ENCODE measurements around the gene PSMF1. TPM values are rescaled to one million over a fixed set of nuclear protein-coding genes. Genes with fewer than 3 reads are reported as not detected.
"Not testable (repeated sequence)": the region's sequence is repeated elsewhere in the genome, so short reads cannot be mapped to it uniquely, and the experiment has no call there.

PSMF1 gene
- total RNA-seq, 3 donors from 2014 or later = 224 to 272 (median 230) TPM

DNA sequence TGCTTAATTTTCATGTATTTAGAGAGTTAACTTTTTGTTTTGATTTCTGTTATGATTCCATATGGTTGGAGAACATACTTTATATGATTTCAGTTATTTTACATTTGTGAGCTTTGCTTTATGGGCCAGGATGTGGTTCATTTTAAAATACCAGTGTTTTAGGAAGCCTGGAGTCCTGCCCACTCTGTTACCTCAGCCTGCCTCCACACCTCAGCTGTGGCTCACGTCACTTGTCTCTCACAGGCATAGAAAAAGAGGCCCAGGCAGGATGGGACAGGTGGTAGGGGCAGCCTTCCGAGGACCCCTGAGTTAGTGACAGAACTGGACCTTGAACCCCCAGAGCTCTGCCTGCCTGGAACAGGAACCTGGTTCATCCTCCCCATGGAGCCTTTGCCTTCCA is 16.0 kb downstream of the PSMF1 start:
- no peak for ATAC-seq

GRCh38 chr20:1134836-1135235 is 16.4 kb downstream of the PSMF1 start:
- ATAC-seq (no peak), DNase-seq (no peak)
- Mint-ChIP-seq H3K36me3 (ENCODE audit: insufficient read depth) (peaks cover 64% of the 10 kb centered on the region), H3K4me3 (no peak overlapping the region), H3K4me1 (ENCODE audit: low read depth) (peaks cover 33% of the 10 kb centered on the region), H3K9me3 (no peaks in the 10 kb centered on the region), H3K27me3 (ENCODE audit: low read depth) (no peaks in the 10 kb centered on the region)

More for the DNA sequence above, 16.0 kb downstream of the PSMF1 start:
- no peak overlapping the region for H3K4me3 Mint-ChIP-seq
- H3K36me3 Mint-ChIP-seq (ENCODE audit: insufficient read depth) = peaks cover 66% of the 10 kb centered on the region
- no peak for DNase-seq
- no peaks in the 10 kb centered on the region for H3K27me3 Mint-ChIP-seq (ENCODE audit: low read depth)
- H3K9me3 Mint-ChIP-seq = no peaks in the 10 kb centered on the region
- H3K4me1 Mint-ChIP-seq (ENCODE audit: low read depth) = peaks cover 33% of the 10 kb centered on the region

GRCh38 chr20:1137236-1137635 is 18.8 kb downstream of the PSMF1 start:
- H3K9me3 Mint-ChIP-seq = no peaks in the 10 kb centered on the region
- no peak for ATAC-seq

GRCh38 chr20:1144401-1145172 is 26.2 kb downstream of the PSMF1 start:
- H3K4me1 Mint-ChIP-seq (ENCODE audit: low read depth) = peaks cover 2% of the 10 kb centered on the region
- no peak for ATAC-seq
- H3K4me3 Mint-ChIP-seq = no peak overlapping the region
- no peak for DNase-seq
- no peaks in the 10 kb centered on the region for H3K27me3 Mint-ChIP-seq (ENCODE audit: low read depth)
- H3K9me3 Mint-ChIP-seq = no peaks in the 10 kb centered on the region
- H3K36me3 Mint-ChIP-seq (ENCODE audit: insufficient read depth) = peaks cover 59% of the 10 kb centered on the region

More at GRCh38 chr20:1137236-1137635, 18.8 kb downstream of the PSMF1 start:
- Mint-ChIP-seq H3K4me1 (ENCODE audit: low read depth) (peaks cover 14% of the 10 kb centered on the region), H3K27me3 (ENCODE audit: low read depth) (no peaks in the 10 kb centered on the region), H3K36me3 (ENCODE audit: insufficient read depth) (peaks cover 58% of the 10 kb centered on the region), H3K4me3 (no peak overlapping the region)
- DNase-seq = no peak

GRCh38 chr20:1146957-1147356 is 28.6 kb downstream of the PSMF1 start:
- DNase-seq (no peak), ATAC-seq (no peak)
- Mint-ChIP-seq H3K36me3 (ENCODE audit: insufficient read depth) (peaks cover 54% of the 10 kb centered on the region), H3K27me3 (ENCODE audit: low read depth) (no peaks in the 10 kb centered on the region), H3K4me1 (ENCODE audit: low read depth) (peaks cover 5% of the 10 kb centered on the region), H3K9me3 (no peaks in the 10 kb centered on the region), H3K4me3 (no peak overlapping the region)

DNA sequence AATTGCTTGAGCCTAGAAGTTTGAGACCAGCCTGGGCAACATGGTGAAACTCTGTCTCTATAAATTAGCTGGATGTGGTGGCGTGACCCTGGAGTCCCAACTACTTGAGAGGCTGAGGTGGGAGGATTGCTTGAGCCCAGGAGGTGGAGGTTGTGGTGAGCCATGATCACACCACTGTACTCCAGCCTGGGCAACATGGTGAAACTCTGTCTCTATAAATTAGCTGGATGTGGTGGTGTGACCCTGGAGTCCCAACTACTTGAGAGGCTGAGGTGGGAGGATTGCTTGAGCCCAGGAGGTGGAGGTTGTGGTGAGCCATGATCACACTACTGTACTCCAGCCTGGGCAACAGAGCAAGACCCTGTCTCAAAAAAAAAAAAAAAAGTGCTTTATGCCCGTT is 31.4 kb downstream of the PSMF1 start:
- H3K4me1 Mint-ChIP-seq (ENCODE audit: low read depth); H3K27me3 Mint-ChIP-seq (ENCODE audit: low read depth); H3K4me3 Mint-ChIP-seq; DNase-seq; H3K9me3 Mint-ChIP-seq: not testable (repeated sequence)
- peak in 1 of 2 donors; percentile 52 for ATAC-seq
- peaks cover 65% of the 10 kb centered on the region for H3K36me3 Mint-ChIP-seq (ENCODE audit: insufficient read depth)

DNA sequence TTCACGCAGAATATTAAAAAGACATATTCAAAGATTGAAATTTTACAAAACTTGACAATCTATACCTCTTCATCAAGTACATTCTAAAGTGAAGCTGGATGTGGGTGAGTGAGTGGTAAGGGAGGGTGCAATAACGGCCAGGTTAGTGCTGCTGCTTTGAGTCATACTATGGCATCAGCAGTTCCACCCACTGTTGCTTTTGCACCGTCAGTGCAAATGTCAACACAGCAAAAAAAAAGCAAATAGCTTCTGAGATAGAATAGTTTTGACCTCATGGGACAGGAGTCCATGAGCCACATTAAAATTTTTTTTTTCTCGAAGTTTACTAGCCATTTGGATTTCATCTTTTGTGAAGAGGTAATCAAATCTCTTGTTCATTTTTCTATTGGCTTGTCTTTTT is 31.8 kb downstream of the PSMF1 start:
- Mint-ChIP-seq H3K36me3 (ENCODE audit: insufficient read depth) (peaks cover 69% of the 10 kb centered on the region), H3K4me3 (no peak overlapping the region)

GRCh38 chr20:1150968-1151367 is 32.6 kb downstream of the PSMF1 start:
- H3K36me3 Mint-ChIP-seq (ENCODE audit: insufficient read depth) = peaks cover 72% of the 10 kb centered on the region
- no peaks in the 10 kb centered on the region for H3K27me3 Mint-ChIP-seq (ENCODE audit: low read depth)
- ATAC-seq = no peak
- peaks cover 7% of the 10 kb centered on the region for H3K4me1 Mint-ChIP-seq (ENCODE audit: low read depth)
- peaks cover 3% of the 10 kb centered on the region for H3K9me3 Mint-ChIP-seq
- no peak overlapping the region for H3K4me3 Mint-ChIP-seq
- DNase-seq = no peak

More for the DNA sequence above, 31.8 kb downstream of the PSMF1 start:
- H3K9me3 Mint-ChIP-seq = no peaks in the 10 kb centered on the region
- ATAC-seq (peak; percentile 27 to 84), DNase-seq (no peak)
- peaks cover 7% of the 10 kb centered on the region for H3K4me1 Mint-ChIP-seq (ENCODE audit: low read depth)
- H3K27me3 Mint-ChIP-seq (ENCODE audit: low read depth) = no peaks in the 10 kb centered on the region

DNA sequence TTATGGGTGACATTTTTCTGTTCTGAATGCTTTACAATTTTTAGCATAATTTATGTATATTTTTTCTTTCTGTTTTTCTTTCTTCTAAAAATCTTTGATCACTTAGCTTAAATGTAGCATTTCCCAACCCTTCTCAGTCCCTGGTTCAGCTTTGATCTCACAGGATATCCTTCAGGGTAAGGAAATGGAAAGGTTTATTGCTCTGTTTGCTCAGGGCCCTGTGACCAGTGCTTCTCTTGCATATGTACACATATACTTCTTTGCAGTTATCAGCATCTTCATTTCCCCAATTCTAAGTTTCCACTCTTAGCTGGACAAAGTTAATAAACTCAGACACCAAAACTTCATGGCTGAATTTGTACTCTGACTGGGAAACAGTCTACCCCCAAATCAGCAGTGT is 35.8 kb downstream of the PSMF1 start:
- DNase-seq = no peak
- Mint-ChIP-seq H3K36me3 (ENCODE audit: insufficient read depth) (peaks cover 67% of the 10 kb centered on the region), H3K4me3 (no peak overlapping the region), H3K4me1 (ENCODE audit: low read depth) (peaks cover 4% of the 10 kb centered on the region), H3K9me3 (peaks cover 7% of the 10 kb centered on the region), H3K27me3 (ENCODE audit: low read depth) (no peaks in the 10 kb centered on the region)
- ATAC-seq = no peak

- H3K4me1 Mint-ChIP-seq (ENCODE audit: low read depth) = peaks cover 4% of the 10 kb centered on the region
Measured at GRCh38 chr20:1154691-1155090, 36.3 kb downstream of the PSMF1 start.

DNA sequence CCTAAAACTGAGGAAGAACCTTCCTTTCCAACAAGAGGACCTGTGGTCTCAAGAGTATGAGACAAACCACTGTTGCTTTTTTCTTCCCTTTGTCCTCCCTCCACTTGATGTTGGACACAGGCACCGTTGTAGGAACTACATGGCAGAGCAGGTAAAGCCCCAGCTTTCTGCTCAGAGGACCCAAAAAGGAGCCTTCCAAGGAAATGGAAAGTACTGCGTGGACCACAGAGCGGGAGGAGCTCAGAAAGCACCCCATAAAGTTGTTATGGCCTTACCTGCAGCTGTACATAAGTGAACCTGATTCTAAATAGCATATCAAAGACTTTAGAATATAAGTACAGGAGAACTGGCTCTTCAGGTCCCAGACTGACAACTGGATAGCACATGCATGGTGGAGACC is 36.9 kb downstream of the PSMF1 start:
- peaks cover 7% of the 10 kb centered on the region for H3K9me3 Mint-ChIP-seq
- peaks cover 72% of the 10 kb centered on the region for H3K36me3 Mint-ChIP-seq (ENCODE audit: insufficient read depth)
- peaks cover 4% of the 10 kb centered on the region for H3K4me1 Mint-ChIP-seq (ENCODE audit: low read depth)
- H3K4me3 Mint-ChIP-seq = no peak overlapping the region
- DNase-seq = no peak
- no peak for ATAC-seq
- no peaks in the 10 kb centered on the region for H3K27me3 Mint-ChIP-seq (ENCODE audit: low read depth)

More at GRCh38 chr20:1154691-1155090, 36.3 kb downstream of the PSMF1 start:
- Mint-ChIP-seq H3K27me3 (ENCODE audit: low read depth) (no peaks in the 10 kb centered on the region), H3K9me3 (peaks cover 7% of the 10 kb centered on the region), H3K4me3 (no peak overlapping the region), H3K36me3 (ENCODE audit: insufficient read depth) (peaks cover 67% of the 10 kb centered on the region)
- DNase-seq (no peak), ATAC-seq (no peak)

- DNase-seq = no peak
- Mint-ChIP-seq H3K9me3 (peaks cover 7% of the 10 kb centered on the region), H3K27me3 (ENCODE audit: low read depth) (no peaks in the 10 kb centered on the region), H3K4me1 (ENCODE audit: low read depth) (no peaks in the 10 kb centered on the region), H3K36me3 (ENCODE audit: insufficient read depth) (peaks cover 64% of the 10 kb centered on the region), H3K4me3 (no peak overlapping the region)
- ATAC-seq = no peak
Measured at GRCh38 chr20:1160496-1160895, 42.1 kb downstream of the PSMF1 start.

DNA sequence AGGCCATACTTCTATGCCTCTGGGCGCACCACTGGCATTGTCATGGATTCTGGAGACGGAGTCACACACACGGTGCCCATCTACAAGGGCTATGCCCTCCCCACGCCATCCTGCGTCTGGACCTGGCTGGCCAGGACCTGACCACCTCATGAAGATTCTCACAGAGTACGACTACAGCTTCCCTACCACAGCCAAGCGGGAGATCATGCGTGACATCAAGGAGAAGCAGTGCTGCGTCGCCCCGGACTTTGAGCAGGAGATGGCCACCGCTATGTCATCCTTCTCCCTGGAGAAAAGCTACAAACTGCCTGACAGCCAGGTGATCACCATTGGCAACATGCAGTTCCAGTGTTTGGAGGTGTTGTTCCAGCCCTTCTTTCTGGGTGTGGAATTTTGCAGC is 42.6 kb downstream of the PSMF1 start:
- no peak for DNase-seq
- Mint-ChIP-seq H3K4me3 (no peak overlapping the region), H3K36me3 (ENCODE audit: insufficient read depth) (peaks cover 63% of the 10 kb centered on the region), H3K9me3 (peaks cover 3% of the 10 kb centered on the region), H3K27me3 (ENCODE audit: low read depth) (no peaks in the 10 kb centered on the region), H3K4me1 (ENCODE audit: low read depth) (no peaks in the 10 kb centered on the region)
- ATAC-seq = no peak

DNA sequence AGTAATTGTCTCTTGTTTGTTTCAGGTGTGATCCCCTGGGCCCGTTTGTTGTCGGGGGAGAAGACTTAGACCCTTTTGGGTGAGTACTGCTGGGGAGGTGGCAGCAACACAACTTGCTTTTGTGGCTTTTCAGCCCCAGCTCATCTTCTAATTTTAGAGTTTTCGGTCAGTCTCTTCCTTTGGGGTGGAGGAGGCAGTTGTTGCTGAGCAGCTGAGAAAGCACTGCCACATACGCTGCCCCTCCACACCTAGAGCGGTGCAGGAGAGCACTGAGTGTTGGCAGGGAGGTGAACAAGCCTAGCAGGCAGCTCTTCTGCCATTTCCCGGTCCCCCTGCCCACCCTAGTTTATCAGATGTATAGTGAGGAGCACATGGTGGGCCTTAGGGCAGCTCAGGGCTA is 44.7 kb downstream of the PSMF1 start:
- ATAC-seq (no peak), DNase-seq (no peak)
- no peaks in the 10 kb centered on the region for H3K27me3 Mint-ChIP-seq (ENCODE audit: low read depth)
- H3K9me3 Mint-ChIP-seq = no peaks in the 10 kb centered on the region
- no peaks in the 10 kb centered on the region for H3K4me1 Mint-ChIP-seq (ENCODE audit: low read depth)
- H3K36me3 Mint-ChIP-seq (ENCODE audit: insufficient read depth) = peaks cover 67% of the 10 kb centered on the region
- no peak overlapping the region for H3K4me3 Mint-ChIP-seq

DNA sequence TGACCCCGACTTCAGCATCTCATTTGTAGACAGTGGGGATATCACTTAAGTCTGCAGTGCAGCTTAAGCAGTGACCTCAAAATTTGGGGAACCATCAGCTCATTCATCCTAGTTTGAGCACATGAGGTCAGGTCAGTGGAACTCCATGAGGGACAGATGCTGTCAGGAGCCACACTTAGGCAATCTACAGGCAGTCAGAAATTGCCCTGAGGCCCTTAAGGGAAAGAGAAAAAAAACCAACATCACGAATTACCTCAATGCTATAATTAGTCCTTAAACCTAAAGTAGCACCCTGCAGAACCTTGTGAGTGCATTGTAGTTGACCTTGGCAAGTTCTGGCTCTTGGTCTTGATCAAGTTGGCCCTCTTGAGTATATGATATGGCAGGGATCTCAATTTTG is 45.3 kb downstream of the PSMF1 start:
- ATAC-seq = no peak
- H3K27me3 Mint-ChIP-seq (ENCODE audit: low read depth) = no peaks in the 10 kb centered on the region
- H3K36me3 Mint-ChIP-seq (ENCODE audit: insufficient read depth) = peaks cover 70% of the 10 kb centered on the region
- no peaks in the 10 kb centered on the region for H3K9me3 Mint-ChIP-seq
- no peak overlapping the region for H3K4me3 Mint-ChIP-seq
- DNase-seq = no peak
- H3K4me1 Mint-ChIP-seq (ENCODE audit: low read depth) = no peaks in the 10 kb centered on the region

Data from activated T-cell treated with anti-CD3 and anti-CD28 coated beads, Interleukin-2, amount 50 U/mL, for 4 hours (primary cell).